Pulmonary artery endothelial cell (primary cell): ENCODE measurements around the gene CHCHD4. TPM values are rescaled to one million over a fixed set of nuclear protein-coding genes. Genes with fewer than 3 reads are reported as not detected.

ENCODE experiments used
- DNase-seq: peaks from one replicate; pipeline ENCODE4 v3.0.0-alpha.2; 2011; ENCODE audit warnings: low read depth, low spot score
- total RNA-seq: library from RNA; depleted of rRNA; stranded (reverse); fragments of >200 nt; gene quantifications from 2 replicates; pipeline ENCODE4 v1.2.3, GENCODE V29; 2014

CHCHD4 gene
- total RNA-seq, 1 donor from 2014 or later, result 17.9 TPM

DNA sequence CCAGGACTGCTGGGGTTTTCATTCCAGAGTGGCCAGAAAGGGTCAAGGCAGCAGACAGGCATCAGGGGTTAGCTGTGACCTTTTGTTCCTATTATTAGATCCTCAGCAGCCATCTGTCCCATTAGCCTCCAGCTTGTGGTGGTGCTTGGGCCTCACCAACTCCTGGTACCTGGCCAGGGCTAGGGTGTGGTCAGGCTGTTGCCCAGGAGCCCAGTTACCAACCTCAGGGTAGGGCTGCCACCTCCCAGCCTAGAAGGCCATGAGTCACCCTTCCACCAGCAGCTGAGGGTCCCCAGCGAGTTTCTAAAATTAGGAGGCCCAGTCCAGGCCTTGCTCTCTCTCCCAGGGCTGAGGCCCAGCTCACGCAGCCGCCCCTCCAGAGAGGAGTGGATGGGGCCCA lies 12.3 kb upstream of the CHCHD4 start:
- no peak for DNase-seq

DNA sequence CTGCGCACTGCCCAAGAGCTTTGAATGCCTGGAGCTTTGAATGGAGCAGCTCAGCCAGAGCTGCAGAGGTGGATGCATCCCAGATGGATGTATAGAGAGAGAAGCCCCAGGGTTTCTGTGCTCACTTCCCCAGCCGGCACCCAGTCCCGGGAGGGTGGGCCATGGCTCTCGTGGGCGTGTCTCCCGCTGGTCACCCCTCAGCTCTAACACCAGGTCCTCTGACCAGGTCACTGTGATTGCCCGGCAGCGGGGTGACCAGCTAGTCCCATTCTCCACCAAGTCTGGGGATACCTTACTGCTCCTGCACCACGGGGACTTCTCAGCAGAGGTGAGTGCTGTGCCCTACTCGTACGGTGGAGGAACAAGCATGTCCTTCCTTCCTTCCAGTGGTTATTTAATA lies 10.9 kb upstream of the CHCHD4 start:
- no peak for DNase-seq

DNA sequence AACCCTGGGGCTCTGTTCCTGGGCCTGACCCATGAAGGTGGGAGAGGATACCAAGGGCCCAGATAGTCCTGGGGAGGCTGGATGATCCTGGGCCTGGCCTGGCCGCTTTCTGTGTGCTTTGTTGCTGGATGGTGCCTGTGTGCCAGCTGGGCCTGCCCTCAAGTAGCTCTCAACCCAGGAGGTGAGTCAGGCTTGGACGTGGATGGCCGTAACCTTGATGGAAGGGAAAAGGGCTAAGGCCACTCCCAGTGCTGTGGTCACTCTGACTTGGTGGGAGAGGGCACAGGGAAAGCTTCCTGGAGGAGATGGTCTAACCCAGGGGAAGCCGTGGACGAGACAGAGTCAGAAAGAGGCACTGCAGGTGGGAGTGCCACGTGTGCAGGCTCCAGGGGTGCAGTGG lies 9.6 kb upstream of the CHCHD4 start:
- DNase-seq, result no peak

DNA sequence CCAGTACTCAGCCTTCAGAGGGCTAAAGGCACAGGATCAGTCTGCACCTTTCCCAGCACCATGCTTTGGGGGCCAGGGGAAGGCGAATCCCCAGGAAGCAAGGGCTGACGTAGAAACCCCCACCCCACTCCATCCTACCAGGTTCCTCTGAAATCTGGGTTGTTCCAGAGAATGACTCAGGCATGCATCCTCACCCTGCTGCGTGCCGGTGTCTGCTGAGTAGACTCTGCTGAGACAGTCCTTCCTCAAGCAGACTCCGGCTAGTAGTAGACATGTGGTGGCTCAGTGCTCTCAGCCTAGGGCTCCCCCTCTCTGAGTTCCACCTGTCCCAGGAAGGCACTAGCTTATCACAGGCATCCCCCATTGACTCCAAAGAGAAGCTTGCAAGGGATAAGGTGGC lies 9.2 kb upstream of the CHCHD4 start:
- DNase-seq, result no peak

DNA sequence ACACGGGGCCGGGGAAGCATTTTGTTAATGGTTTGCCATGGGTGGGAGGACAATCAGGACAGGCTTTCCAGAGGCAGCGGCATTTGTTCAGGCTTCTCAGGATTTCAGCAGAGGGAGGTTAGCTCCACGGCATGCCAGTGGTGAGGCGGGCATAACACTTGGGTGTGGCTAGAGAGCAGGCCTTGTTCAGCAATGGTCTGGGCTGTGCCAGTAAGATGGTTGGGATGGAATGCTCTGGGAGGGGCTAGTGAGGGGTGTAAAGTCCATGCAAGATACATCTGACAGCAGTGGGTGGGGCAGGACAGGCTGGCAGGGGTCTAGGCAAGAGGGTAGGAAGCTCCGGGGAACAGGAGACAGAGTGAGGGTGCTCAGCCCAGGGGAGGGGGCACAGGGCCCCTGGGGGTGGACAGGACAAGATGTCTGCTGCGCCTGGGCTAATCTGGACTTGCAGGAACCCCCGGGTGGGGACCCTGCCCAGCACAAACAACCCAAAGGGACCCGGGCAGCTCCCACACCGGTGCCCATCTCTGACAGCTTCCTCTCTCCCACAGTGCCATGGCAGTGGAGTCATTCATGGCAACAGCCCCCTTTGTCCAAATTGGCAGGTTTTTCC lies 8.6 kb upstream of the CHCHD4 start:
- no peak for DNase-seq

DNA sequence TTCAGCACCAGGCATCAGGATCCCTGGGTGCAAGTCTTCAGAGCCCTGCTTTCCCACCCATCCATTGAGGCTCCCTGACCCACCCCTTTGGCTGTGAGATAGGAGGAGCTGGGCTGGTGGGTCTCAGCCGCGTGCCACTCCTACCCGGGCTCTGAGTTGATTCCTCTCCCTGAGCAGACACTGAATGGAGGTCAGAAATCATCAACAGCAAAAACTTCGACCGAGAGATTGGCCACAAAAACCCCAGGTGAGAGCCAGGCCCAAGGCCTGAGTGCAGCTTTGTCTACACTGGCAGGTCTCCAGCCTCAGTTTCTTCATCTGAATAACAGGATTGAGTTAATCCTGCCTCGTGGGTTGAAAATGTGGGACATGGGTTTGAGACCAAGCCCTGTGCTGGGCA lies 8.0 kb upstream of the CHCHD4 start:
- no peak for DNase-seq

DNA sequence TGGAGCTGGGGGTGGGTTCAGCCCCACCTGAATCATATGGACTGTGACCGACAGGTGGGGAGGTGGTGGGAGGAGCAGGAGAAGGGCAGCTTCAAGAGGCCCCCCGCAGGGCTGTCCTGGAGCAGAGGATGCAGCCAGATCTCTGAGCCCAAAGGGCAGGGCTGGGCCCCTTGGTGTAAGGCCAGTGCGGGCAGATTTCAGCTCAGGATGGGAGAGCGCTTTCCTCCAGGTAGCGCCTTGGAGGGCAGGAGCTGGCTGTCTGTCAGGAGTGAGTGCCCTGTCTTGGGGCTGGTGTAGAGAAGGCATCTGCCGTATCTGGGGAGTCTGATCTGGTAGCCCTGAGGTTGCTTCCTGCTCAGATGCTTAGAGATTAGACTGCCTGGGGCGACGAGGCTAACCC lies 7.5 kb upstream of the CHCHD4 start:
- DNase-seq, result no peak

DNA sequence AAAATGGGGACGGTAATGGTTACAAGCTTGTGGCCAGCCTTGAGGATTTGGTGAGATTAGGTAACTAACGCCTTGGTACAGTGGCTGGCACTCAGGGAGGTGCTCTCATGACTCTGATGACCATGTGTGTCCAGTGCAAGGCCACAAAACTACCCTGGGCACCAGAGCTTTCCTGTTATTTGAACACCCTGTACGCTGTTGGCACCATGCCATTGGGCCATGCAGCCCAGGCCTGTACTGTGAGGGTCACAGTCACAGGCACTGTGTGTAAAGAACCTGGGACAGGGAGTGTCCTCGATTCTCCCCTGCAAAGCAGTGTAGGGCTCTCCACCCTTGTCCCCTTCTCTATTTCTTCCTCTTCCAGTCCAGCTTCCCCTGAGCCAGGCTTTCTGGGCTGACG lies 6.5 kb upstream of the CHCHD4 start:
- DNase-seq, result no peak

DNA sequence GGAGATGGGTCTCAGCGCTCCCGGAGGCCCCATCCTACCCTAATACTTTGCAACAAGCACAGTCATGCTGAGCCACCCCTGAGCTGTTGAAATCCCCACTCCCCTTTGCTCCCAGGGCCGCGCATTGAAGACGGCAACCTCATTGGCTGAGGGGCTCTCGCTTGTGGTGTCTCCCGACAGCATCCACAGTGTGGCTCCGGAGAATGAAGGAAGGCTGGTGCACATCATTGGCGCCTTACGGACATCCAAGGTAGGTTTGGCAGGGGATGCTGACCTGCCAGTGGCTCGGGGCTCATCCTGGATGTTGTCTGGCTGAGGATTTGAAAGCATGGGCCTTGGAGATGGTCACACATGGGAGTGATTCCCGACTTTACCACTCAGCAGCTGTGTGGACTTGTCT lies 6.0 kb upstream of the CHCHD4 start:
- DNase-seq, result no peak

DNA sequence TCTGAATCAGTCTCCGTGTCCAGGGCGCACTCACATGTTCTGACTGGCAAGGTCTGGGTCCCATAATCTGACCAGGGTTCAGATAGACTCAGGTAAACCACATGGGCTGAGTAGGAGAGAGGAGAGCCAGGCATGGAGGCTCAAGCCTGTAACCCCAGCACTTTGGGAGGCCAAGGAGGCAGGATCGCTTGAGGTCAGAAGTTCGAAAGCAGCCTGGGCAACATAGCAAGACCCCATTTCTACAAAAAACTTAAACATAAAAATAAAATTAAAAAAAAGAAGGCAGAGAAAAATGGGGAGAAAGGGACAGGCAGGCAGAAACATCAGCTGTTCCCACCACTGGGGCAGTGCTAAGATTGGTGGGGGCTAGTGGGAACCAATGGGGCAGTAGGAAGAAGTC lies 5.6 kb upstream of the CHCHD4 start:
- no peak for DNase-seq

DNA sequence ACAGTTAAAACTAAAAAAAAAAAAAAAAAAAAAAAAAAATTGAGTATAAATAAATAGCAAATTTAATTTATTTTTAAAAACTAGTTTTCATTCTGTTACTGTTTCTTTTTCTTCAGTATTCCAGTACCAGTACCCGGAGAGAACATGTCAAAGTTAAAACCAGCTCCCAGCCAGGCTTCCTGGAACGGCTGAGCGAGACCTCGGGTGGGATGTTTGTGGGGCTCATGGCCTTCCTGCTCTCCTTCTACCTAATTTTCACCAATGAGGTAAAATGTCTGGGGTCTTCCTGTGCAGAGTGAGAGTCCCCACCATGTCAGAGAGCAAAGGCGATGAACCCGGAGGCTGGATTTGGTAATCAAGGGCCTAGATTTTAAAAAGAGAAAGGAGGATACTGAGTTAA lies 4.6 kb upstream of the CHCHD4 start:
- DNase-seq, result no peak

DNA sequence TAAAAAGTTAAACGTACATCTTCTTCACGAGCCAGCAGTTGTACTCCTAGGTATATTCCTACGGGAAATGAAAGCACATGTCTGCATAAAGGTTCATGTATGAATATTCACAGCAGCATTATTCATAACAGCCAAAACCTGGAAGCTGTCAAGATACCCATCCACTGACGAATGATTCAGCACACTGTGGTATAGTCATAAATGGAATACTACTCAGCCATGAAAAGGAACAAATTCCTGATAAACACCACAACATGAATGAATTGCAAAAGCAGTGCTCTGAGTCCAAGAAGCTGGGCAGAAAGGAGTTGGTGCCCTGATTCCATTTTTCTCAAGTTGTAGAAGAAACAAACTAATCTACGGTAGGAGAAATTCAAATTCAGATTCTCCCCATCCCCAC lies 4.1 kb upstream of the CHCHD4 start:
- DNase-seq, result no peak

DNA sequence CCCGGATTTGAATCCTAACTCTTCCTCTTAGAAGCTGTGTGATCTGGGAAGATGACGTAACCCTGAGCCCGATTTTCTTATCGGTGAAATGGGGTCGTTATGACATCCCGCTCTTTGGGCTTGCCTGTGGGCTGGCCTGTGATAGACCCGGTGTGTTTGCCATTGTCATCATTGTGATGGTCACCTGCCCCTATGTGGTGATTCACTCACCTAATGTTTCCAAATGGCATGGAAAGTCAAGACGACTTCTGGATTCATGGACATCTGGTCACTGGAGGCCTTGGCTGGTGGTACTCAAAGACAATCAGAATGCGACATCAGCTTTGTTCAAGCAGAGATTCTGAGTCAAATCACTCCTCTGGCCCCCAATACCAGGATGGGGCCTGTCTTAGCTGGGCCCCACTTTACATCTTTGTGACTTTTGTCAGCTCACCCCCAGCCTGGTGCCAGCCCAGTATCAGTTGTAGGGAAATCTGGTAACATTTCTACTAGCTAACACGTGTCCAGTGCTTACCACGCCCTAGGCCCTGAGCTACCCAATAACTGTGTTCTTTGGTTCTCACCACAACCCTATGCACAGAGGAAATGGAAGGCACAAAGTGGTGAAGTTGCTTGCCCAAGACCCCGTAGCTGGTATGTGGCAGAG lies 3.0 kb upstream of the CHCHD4 start:
- DNase-seq, result no peak

DNA sequence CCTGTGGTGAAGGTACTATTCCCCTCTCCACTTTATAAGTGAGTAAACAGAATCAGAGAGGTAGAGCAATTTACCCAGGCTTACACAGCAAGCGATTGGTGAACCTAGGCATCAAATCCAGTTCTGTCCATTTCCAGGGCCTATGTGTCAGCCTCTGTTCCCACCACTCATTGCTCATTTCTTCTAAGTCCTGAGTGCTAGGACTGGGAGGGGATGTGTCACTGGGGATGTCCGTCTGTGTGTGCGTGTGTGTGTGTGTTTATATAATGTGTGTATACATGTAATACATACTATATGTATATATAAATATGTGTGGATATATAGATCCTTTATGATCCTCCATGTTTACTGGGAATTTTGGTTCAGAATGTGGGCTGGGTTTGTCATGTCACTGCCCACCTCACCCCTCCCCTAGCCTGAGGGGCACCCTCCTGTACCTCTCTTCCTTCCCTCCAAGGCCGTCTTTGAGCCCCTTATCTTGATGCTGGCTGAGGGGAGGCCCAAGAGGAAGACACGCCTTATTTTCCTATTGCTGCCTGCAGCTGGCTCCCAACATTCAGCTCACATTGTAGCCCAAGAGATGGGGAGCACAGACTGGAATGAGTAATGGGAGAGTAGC lies 2.3 kb upstream of the CHCHD4 start:
- no peak for DNase-seq

DNA sequence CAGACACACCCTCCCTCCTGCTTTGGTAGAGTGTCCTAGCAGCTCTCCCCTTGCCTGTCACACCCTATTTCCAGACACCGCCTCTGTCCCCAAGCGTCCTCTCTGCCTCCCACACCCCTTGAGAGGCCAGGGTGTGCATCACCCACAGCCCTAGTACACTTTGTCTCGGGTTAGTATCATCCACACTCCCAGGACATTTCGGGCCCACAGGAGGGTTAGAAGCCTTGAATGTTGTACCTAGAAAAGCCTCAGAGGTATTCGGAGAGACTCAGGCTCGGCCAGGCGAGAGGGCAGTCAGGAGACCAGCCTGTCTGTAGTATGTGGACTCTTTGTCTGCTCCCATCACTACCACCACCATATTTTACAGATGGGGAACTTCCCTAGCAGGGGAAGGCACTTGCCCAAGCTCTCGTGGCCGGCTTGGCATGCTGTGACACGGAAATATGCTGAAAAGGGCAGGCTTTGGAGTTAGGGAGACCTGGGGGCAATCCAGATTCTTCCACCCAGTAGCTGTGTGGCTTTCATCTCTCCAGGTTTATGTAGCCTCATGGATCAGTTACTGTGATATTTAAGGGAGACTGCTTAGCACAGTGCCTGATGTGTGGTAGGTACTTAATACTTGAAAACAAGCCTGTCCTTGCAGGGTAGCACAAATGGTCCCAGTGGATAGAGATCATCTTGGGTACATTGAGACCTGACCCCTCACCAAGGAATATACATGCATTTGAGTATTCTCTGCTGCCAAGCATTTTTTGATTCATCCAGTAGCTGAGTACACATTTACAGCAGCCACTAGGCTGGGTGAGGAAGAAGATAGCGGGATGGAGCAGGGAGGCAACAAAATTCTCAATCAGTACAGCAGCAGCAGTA lies 1.6 kb upstream of the CHCHD4 start:
- DNase-seq, result no peak

DNA sequence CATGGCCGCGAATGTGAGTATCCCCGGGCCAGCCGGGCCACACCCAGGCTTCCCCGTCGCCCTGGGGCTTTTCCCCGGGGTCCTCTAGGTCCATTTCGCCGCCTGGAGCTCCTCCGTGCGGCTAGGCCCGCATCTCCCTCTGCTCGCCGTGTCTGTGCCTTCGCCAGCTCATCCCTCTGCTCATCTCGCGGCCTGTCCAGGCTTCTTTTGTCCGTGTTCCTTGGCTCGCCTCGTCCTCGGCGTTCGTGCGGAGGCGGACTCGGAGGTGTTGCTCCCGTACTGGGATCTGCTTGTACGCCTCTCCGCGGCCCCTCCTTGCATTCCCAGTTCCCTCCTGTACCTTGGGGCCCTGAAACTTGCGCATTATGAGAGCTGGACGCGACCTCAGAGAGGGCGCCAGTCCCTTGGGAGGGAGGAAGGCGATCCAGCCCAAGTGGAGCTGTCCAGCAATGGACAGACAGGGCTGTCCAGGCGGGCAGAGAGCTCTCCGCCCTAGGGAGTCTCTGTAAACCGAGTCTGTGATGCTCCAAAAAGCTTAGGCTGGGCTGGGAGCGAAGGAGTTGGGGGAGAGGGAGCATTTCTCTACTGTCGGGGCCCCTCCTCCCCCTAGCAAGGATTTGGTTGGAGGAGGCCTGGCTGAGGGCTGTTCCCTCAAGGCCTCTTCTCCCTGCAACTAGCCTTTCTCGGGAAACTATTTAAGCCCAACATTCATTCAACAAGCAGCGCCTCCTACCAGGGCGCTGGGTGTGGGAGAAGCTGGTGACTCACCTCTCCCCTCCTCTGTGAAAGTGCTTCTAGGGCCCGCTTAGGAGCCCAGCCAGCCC lies 735 bp upstream of the CHCHD4 start:
- peak; percentile 51 for DNase-seq

DNA sequence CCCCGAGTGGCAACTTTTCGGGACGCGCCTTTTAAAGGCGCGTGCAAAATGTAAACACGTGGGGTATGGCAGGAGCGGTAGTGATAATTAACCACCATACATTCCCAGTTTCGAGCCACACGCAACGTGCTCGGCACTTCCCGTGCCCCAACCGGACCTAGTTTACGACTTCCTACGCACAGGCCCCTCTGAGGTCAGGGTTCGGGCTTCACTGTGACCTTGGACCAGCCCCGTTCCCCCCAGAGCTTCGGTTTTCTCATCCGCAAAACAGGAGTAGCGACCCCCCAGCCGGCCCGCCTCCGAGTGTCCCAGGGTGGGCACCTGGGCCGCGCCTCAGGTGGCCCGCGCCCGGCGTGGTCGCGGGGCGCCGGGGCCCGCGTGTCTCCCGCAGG lies 451 bp downstream of the CHCHD4 start:
- DNase-seq, result no peak

DNA sequence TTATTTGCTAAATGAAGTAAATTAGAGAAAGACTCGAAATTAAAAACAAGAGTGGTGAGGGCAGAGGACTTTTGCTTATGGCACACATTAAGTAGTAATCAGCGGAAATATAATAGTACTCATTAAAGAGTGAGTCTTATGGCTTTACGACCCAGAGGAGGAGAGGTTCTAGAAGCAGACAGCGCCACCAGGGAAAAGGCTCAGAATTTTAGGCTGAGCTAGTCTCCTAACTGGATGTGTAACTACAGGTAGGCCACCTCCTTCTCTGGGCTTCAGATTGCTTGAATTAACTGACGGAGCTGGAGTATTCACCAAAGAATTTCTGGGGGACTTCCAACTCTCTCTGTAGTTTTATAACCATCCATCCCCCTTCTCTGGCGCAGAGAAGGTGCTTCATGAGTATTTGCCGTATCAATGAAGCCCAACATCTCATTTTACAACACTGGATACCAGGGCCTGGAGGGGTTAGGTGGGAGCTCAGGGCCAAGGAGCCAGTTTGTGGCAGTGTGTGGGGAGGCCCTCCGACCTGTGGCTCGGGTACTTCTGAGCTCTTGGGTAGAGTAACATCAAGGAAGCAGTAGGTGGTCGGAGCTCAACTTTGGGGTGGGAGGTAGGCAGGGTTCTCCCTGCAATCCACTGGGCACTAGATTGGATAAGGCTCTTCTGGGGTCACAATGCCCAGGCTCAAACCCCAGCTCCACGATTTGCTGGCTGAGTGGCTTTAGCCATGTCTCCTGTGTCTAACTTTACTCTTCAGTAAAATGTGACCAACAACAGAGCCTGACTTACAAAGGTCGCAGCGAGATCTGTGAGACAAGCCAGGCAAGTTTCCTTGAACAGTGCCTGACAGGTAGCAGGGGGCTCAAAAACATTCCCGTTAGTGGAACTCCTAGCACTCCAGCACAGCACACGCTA lies 1.1 kb downstream of the CHCHD4 start:
- DNase-seq, result no peak

DNA sequence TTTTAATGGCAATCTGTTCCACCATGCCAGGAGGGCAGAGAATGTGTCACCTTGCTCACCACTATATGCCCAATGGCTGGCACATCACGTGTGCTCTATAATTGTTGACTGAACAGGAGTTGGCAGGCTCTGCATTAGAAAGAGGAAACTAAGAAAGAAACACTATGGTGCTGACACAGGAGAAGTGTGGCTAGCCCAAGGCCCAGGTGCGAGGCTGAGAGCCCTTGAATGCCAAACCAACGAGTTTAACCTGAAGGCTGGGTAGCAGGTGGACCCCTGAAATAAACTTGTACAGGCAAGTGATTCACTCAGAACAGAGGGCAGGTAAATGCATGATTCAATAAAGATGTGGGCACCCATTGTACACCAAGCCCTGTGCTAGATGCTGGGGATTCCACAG lies 2.4 kb downstream of the CHCHD4 start:
- no peak for DNase-seq

DNA sequence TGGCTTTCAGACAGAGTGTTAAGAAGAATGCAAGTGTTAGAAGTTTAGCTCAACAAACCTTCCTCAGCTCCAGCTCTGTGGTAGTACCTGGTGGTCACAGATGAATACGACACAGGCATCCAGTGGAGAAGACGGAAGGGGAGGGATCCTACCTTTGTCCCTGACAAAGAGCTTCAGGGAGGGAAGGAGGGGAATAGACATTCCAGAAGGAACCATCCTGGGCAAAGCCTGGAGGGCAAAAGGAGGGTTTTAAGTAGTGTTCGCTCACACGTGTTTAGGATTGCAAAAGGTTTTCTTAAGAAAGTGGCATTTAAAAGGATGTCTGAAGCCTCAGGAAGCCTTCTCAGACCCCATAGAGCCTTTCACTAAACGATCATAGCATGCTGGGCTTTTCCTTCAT lies 2.8 kb downstream of the CHCHD4 start:
- DNase-seq, result no peak
